H1 (cell line): Measurements from ENCODE around the gene HMGA1. TPM values are rescaled to one million over a fixed set of nuclear protein-coding genes. Genes with fewer than 3 reads are reported as not detected.

Experiments used
- CEBPB ChIP-seq: IDR thresholded peaks from 2 replicates; pipeline ENCODE4 v1.6.1; 2012; ENCODE audit warnings: low read depth, low read length
- CTCF ChIP-seq, 3 experiments: IDR thresholded peaks; 1 replicate in 2 of 3; 2 replicates in 1 of 3; pipeline versions ENCODE4 v1.5.1 to v1.6.1; 2011; ENCODE audit warnings: low read length in 3 of 3, mild to moderate bottlenecking in 3 of 3, inconsistent platforms in 2 of 3, low read depth in 1 of 3, moderate library complexity in 1 of 3; ENCODE audit not compliant: insufficient read depth in 1 of 3; ENCODE audit errors: control extremely low read depth in 1 of 3
- EZH2 ChIP-seq: fragments of 200-600 bp; sonication (generic); IDR thresholded peaks from 2 replicates; pipeline ENCODE4 v1.7.1; 2012; ENCODE audit warnings: low read depth, mild to moderate bottlenecking, moderate library complexity, low read length, inconsistent platforms; ENCODE audit not compliant: severe bottlenecking
- GABPA ChIP-seq: IDR thresholded peaks from 2 replicates; pipeline ENCODE4 v1.6.1; 2011; ENCODE audit warnings: mild to moderate bottlenecking, low read length, moderate library complexity, borderline replicate concordance; ENCODE audit not compliant: insufficient read depth
- RXRA ChIP-seq: IDR thresholded peaks from 2 replicates; pipeline ENCODE4 v1.6.1; 2011; ENCODE audit warnings: low read depth, mild to moderate bottlenecking, low read length, moderate library complexity; ENCODE audit not compliant: insufficient read depth
- polyA plus RNA-seq, 7 experiments: library from polyadenylated mRNA; depleted of rRNA in 3 of 7; stranded (reverse) in 5 of 7; unstranded in 2 of 7; fragments of >200 nt in 5 of 7; fragments of 200-250 nt in 2 of 7; gene quantifications; 1 replicate in 5 of 7; 2 replicates in 1 of 7; 4 replicates in 1 of 7; pipeline versions ENCODE4 v1.2.1 to v1.2.3, GENCODE V29; 2011 to 2013; ENCODE audit warnings: missing spikeins in 2 of 7, mixed read lengths in 2 of 7
- total RNA-seq: library from RNA; stranded (reverse); fragmentation: NEBNext Ultra II Directional; extraction: Animal tissue kit (Norgen Biotek cat#: 25700); gene quantifications from 2 replicates; pipeline ENCODE4 v1.2.1, GENCODE V29; 2021
- TF ChIP-seq, protein P1 (sequence below): fragments of 300-600 bp; sonication (generic); IDR thresholded peaks from 2 replicates; pipeline ENCODE4 v1.7.1; 2012; ENCODE audit warnings: low read length, moderate library complexity, mild to moderate bottlenecking, inconsistent platforms; ENCODE audit not compliant: insufficient replicate concordance

HMGA1 gene
- total and polyA plus RNA-seq, 2 of the 8 experiments (the other 6 are each of a cell fraction or from before 2014, with no cell fraction given), result 1,557 to 2,636 TPM

DNA sequence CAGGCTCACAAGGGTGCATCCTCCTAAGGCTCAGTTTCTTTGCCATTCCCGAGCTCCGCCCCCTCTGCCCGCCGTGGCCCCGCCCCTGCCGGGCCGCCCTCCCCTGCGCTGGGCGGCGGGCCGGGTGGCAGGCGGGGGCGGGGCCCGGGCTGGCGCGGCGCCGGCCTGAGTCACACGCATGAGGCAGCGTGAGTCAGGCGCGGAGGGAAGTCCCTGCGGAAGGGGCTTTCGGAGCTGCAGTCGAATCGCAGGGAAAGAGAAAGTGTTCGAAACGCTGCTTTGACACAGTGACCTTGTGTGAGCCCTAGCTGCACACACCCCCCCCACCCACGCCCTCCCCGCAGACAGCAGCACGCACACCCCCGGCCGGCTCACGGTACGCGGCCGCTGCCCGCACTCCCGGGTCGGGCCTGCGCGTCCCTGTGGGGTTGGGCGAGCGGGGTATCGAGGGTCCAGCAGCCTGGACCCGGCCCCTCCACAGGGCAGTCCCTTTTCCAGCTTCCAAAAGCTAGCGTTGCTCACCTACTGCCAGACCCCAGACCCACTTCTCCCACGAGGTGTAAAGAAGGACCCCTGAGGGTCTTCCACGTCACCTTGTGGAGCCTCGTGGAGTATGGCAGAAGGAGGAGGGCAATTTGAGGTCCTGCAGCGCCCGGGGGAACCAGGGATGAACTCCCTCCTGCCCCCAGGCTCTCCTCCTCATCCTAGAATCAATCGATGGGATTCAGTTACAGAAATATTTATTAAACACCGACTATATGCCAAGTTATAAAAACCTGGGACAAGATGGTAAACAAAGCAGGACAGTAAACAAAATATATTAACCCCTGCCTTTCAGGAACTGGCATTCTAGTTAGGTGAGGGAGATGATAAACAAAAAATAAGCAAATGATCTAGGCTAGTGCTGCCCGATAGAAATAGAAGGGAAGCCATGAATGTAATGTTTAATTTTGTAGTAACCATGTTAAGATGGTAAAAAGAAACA is 12.4 kb upstream of the HMGA1 start (continued):
- no peak for TF ChIP-seq EZH2
- no peak for TF ChIP-seq GABPA
- no peak for TF ChIP-seq CTCF (IDR thresholded peaks at IDR 0.05; ENCODE audit: control extremely low read depth in 1 of 3, insufficient read depth in 1 of 3, low read depth in 1 of 3, low read length in 3 of 3)
- TF ChIP-seq, protein P1, sequence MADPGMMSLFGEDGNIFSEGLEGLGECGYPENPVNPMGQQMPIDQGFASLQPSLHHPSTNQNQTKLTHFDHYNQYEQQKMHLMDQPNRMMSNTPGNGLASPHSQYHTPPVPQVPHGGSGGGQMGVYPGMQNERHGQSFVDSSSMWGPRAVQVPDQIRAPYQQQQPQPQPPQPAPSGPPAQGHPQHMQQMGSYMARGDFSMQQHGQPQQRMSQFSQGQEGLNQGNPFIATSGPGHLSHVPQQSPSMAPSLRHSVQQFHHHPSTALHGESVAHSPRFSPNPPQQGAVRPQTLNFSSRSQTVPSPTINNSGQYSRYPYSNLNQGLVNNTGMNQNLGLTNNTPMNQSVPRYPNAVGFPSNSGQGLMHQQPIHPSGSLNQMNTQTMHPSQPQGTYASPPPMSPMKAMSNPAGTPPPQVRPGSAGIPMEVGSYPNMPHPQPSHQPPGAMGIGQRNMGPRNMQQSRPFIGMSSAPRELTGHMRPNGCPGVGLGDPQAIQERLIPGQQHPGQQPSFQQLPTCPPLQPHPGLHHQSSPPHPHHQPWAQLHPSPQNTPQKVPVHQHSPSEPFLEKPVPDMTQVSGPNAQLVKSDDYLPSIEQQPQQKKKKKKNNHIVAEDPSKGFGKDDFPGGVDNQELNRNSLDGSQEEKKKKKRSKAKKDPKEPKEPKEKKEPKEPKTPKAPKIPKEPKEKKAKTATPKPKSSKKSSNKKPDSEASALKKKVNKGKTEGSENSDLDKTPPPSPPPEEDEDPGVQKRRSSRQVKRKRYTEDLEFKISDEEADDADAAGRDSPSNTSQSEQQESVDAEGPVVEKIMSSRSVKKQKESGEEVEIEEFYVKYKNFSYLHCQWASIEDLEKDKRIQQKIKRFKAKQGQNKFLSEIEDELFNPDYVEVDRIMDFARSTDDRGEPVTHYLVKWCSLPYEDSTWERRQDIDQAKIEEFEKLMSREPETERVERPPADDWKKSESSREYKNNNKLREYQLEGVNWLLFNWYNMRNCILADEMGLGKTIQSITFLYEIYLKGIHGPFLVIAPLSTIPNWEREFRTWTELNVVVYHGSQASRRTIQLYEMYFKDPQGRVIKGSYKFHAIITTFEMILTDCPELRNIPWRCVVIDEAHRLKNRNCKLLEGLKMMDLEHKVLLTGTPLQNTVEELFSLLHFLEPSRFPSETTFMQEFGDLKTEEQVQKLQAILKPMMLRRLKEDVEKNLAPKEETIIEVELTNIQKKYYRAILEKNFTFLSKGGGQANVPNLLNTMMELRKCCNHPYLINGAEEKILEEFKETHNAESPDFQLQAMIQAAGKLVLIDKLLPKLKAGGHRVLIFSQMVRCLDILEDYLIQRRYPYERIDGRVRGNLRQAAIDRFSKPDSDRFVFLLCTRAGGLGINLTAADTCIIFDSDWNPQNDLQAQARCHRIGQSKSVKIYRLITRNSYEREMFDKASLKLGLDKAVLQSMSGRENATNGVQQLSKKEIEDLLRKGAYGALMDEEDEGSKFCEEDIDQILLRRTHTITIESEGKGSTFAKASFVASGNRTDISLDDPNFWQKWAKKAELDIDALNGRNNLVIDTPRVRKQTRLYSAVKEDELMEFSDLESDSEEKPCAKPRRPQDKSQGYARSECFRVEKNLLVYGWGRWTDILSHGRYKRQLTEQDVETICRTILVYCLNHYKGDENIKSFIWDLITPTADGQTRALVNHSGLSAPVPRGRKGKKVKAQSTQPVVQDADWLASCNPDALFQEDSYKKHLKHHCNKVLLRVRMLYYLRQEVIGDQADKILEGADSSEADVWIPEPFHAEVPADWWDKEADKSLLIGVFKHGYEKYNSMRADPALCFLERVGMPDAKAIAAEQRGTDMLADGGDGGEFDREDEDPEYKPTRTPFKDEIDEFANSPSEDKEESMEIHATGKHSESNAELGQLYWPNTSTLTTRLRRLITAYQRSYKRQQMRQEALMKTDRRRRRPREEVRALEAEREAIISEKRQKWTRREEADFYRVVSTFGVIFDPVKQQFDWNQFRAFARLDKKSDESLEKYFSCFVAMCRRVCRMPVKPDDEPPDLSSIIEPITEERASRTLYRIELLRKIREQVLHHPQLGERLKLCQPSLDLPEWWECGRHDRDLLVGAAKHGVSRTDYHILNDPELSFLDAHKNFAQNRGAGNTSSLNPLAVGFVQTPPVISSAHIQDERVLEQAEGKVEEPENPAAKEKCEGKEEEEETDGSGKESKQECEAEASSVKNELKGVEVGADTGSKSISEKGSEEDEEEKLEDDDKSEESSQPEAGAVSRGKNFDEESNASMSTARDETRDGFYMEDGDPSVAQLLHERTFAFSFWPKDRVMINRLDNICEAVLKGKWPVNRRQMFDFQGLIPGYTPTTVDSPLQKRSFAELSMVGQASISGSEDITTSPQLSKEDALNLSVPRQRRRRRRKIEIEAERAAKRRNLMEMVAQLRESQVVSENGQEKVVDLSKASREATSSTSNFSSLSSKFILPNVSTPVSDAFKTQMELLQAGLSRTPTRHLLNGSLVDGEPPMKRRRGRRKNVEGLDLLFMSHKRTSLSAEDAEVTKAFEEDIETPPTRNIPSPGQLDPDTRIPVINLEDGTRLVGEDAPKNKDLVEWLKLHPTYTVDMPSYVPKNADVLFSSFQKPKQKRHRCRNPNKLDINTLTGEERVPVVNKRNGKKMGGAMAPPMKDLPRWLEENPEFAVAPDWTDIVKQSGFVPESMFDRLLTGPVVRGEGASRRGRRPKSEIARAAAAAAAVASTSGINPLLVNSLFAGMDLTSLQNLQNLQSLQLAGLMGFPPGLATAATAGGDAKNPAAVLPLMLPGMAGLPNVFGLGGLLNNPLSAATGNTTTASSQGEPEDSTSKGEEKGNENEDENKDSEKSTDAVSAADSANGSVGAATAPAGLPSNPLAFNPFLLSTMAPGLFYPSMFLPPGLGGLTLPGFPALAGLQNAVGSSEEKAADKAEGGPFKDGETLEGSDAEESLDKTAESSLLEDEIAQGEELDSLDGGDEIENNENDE, result no peak
- TF ChIP-seq RXRA, result no peak
- TF ChIP-seq CEBPB, result no peak
